OCI-LY1 (cell line): ENCODE results near the gene NTRK3.

ENCODE experiments used
- H2AFZ ChIP-seq: fragments of 200-600 bp; sonication (generic), shearing (Covaris generic); 2 replicates; pipeline ENCODE4 v1.6.0; 2014; ENCODE audit warnings: antibody characterized with exemption, mild to moderate bottlenecking, low read length
- H3F3A ChIP-seq: fragments of 200-600 bp; sonication (generic), shearing (Covaris generic); 2 replicates; pipeline ENCODE4 v1.6.0; 2014; ENCODE audit warnings: mild to moderate bottlenecking, antibody characterized with exemption, low read length, moderate library complexity; ENCODE audit not compliant: insufficient read depth
- H3K27ac ChIP-seq: fragments of 200-600 bp; sonication (generic); 2 replicates; pipeline ENCODE4 v1.5.1; 2014; ENCODE audit warnings: low read length, mixed run types, mild to moderate bottlenecking, low read depth; ENCODE audit not compliant: poor library complexity, severe bottlenecking
- H3K27me3 ChIP-seq: fragments of 200-600 bp; sonication (generic); 2 replicates; pipeline ENCODE4 v1.6.0; 2014; ENCODE audit warnings: antibody characterized with exemption, mild to moderate bottlenecking, low read length, moderate library complexity; ENCODE audit not compliant: insufficient read depth
- H3K36me3 ChIP-seq: fragments of 200-600 bp; sonication (generic); 2 replicates; pipeline ENCODE4 v1.6.1; 2014; ENCODE audit warnings: mild to moderate bottlenecking, antibody characterized with exemption, low read length, moderate library complexity, mixed read lengths; ENCODE audit not compliant: insufficient read depth
- H3K4me1 ChIP-seq: fragments of 200-600 bp; sonication (generic); 2 replicates; pipeline ENCODE4 v1.5.1; 2014; ENCODE audit warnings: mild to moderate bottlenecking, low read length, moderate library complexity; ENCODE audit not compliant: insufficient read depth, severe bottlenecking
- H3K4me2 ChIP-seq: fragments of 200-600 bp; sonication (generic), shearing (Covaris generic); 2 replicates; pipeline ENCODE4 v1.6.1; 2014; ENCODE audit warnings: low read length
- H3K4me3 ChIP-seq: fragments of 200-600 bp; sonication (generic); 2 replicates; pipeline ENCODE4 v1.5.1; 2014; ENCODE audit warnings: low read length, low read depth, mild to moderate bottlenecking, mixed read lengths; ENCODE audit not compliant: poor library complexity, severe bottlenecking
- H3K79me2 ChIP-seq: fragments of 200-600 bp; shearing (Covaris generic); 2 replicates; pipeline ENCODE4 v1.6.1; 2016; ENCODE audit warnings: mixed run types, low read length, mixed read lengths; ENCODE audit not compliant: insufficient read depth
- H3K9ac ChIP-seq: fragments of 200-600 bp; sonication (generic), shearing (Covaris generic); 2 replicates; pipeline ENCODE4 v1.6.1; 2014; ENCODE audit warnings: mild to moderate bottlenecking, low read length, mixed read lengths
- H3K9me2 ChIP-seq: fragments of 200-600 bp; sonication (generic), shearing (Covaris generic); 2 replicates; pipeline ENCODE4 v1.6.1; 2014; ENCODE audit warnings: low read depth, mild to moderate bottlenecking, low read length, mixed read lengths
- H3K9me3 ChIP-seq: fragments of 200-600 bp; shearing (Covaris generic); 2 replicates; pipeline ENCODE4 v1.6.1; 2014; ENCODE audit warnings: low read length, mixed read lengths
- H4K20me1 ChIP-seq: fragments of 200-600 bp; sonication (generic), shearing (Covaris generic); 2 replicates; pipeline ENCODE4 v1.6.0; 2016; ENCODE audit warnings: mild to moderate bottlenecking, low read length; ENCODE audit not compliant: insufficient read depth
- EZH2 ChIP-seq: fragments of 200-600 bp; sonication (generic), shearing (Covaris generic); IDR thresholded peaks from 2 replicates; pipeline ENCODE4 v1.8.0; 2017; ENCODE audit warnings: borderline replicate concordance, mixed run types, mild to moderate bottlenecking, antibody characterized with exemption, low read length, moderate library complexity, mixed read lengths
- TF ChIP-seq, protein P1 (sequence below): fragments of 200-600 bp; sonication (generic), shearing (Covaris generic); IDR thresholded peaks from 2 replicates; pipeline ENCODE4 v1.5.1; 2017; ENCODE audit warnings: mild to moderate bottlenecking, antibody characterized with exemption, low read length, moderate library complexity, mixed read lengths

The NTRK3 gene

GRCh38 chr15:88144921-88145653 lies 111.5 kb downstream of the NTRK3 start:
- H3K79me2 ChIP-seq, result no peaks in the 10 kb centered on the region
- no peaks in the 10 kb centered on the region for H3K27me3 ChIP-seq
- H2AFZ ChIP-seq, result no peak overlapping the region
- H3K9me3 ChIP-seq, result no peaks in the 10 kb centered on the region
- no peak overlapping the region for H3K27ac ChIP-seq
- H3K4me1 ChIP-seq, result no peaks in the 10 kb centered on the region
- H4K20me1 ChIP-seq, result no peaks in the 10 kb centered on the region
- H3K4me3 ChIP-seq, result no peak overlapping the region
- no peak overlapping the region for H3K4me2 ChIP-seq
- H3K36me3 ChIP-seq, result no peaks in the 10 kb centered on the region
- TF ChIP-seq, protein P1, sequence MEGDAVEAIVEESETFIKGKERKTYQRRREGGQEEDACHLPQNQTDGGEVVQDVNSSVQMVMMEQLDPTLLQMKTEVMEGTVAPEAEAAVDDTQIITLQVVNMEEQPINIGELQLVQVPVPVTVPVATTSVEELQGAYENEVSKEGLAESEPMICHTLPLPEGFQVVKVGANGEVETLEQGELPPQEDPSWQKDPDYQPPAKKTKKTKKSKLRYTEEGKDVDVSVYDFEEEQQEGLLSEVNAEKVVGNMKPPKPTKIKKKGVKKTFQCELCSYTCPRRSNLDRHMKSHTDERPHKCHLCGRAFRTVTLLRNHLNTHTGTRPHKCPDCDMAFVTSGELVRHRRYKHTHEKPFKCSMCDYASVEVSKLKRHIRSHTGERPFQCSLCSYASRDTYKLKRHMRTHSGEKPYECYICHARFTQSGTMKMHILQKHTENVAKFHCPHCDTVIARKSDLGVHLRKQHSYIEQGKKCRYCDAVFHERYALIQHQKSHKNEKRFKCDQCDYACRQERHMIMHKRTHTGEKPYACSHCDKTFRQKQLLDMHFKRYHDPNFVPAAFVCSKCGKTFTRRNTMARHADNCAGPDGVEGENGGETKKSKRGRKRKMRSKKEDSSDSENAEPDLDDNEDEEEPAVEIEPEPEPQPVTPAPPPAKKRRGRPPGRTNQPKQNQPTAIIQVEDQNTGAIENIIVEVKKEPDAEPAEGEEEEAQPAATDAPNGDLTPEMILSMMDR, result no peak
- TF ChIP-seq EZH2, result no peak
- H3F3A ChIP-seq, result no peaks in the 10 kb centered on the region
- no peaks in the 10 kb centered on the region for H3K9me2 ChIP-seq
- H3K9ac ChIP-seq, result no peak overlapping the region

DNA sequence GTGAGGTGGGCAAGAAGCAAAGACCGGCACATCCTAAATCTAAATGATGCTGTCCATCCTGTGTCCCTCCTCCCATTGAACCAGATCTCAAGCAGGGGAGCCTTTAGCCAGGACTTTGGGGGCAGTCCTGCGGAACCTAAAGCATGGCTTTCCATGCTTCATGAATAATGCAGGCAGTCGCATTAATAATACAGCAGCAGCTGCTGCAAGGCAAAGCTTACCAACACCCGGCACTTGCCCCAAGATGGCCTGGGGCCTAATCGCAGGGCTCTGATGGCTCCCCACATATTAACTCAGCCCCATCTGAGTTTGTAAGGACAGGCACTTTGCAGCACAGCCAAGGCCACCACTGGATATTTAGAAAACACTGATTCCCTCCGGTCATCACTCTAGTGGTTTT lies 114.4 kb downstream of the NTRK3 start:
- no peak overlapping the region for H3K4me3 ChIP-seq
- no peaks in the 10 kb centered on the region for H3K79me2 ChIP-seq
- H3K36me3 ChIP-seq, result no peaks in the 10 kb centered on the region
- H3F3A ChIP-seq, result no peaks in the 10 kb centered on the region
- H3K27ac ChIP-seq, result no peak overlapping the region
- no peak overlapping the region for H3K4me2 ChIP-seq
- H3K27me3 ChIP-seq, result no peaks in the 10 kb centered on the region
- H3K9me2 ChIP-seq, result no peaks in the 10 kb centered on the region
- no peaks in the 10 kb centered on the region for H4K20me1 ChIP-seq
- no peaks in the 10 kb centered on the region for H3K4me1 ChIP-seq
- no peak for TF ChIP-seq EZH2
- TF ChIP-seq, protein P1, result no peak
- no peak overlapping the region for H2AFZ ChIP-seq
- H3K9me3 ChIP-seq, result no peaks in the 10 kb centered on the region
- H3K9ac ChIP-seq, result no peak overlapping the region

DNA sequence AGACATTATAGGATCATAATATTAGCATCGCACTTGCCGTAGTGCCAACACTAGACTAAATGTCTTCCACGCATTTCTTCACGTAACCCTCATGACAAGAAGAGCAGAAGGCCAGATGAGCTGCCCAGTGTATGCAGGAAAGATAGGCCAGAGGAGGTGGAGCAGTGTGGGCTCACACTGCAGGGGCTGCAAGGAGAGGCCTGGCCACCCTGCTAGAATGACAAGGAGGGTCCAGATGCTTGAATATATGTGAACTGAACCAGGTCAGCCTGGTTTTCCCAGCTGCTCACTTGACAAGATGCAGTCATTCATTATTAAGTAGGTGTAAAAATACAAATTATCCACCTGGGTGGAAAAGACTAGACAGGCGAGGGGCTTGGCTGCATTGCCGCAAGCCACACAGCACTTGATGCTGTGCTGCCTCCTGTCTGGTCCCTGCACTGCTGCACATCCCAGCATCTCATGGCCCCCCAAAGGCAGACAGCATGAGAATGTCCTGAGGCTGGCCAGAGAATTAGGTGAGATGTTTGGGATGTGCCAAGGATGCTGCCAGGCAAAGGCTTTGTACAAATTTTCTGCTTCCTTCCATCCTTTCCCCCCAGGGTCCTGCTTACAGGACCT lies 115.2 kb downstream of the NTRK3 start:
- no peak overlapping the region for H3K4me3 ChIP-seq
- H3K36me3 ChIP-seq, result no peaks in the 10 kb centered on the region
- TF ChIP-seq, protein P1, result no peak
- no peak for TF ChIP-seq EZH2
- no peaks in the 10 kb centered on the region for H3K27me3 ChIP-seq
- H4K20me1 ChIP-seq, result no peaks in the 10 kb centered on the region
- H3K4me2 ChIP-seq, result no peak overlapping the region
- H3F3A ChIP-seq, result no peaks in the 10 kb centered on the region
- H3K4me1 ChIP-seq, result no peaks in the 10 kb centered on the region
- no peak overlapping the region for H2AFZ ChIP-seq
- H3K9me3 ChIP-seq, result no peaks in the 10 kb centered on the region
- H3K9ac ChIP-seq, result no peak overlapping the region
- H3K9me2 ChIP-seq, result no peaks in the 10 kb centered on the region
- no peaks in the 10 kb centered on the region for H3K79me2 ChIP-seq
- no peak overlapping the region for H3K27ac ChIP-seq
